ENCODE data around the gene GYG2.

The GYG2 gene

DNA sequence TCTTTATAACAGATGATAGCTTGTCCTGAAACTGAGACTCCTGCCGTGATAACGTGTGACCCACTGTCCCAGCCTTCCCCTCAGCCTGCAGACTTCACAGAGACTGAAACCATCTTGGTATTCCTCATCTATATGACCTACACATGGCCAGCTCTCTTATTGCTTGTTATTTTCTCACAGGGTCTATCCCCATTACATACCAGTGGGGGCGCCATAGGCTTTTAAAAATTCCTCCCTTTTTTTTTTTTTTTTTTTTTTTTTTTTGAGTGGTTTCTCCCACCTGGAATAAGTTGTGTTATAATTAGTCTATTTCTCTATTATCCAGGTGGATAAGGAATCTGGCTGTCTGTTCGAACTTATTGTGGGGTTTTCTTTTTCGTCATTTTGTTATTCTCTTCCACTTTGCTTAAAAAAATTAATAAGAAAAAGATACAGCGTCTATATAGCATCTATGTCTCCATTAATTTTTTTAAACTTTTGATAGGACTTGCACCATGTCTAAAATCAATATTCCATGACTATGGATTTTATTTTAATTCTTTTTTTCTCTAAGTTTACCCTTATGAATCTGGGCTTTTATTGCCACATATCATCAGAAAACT is 47.2 kb downstream of the GYG2 start:
- no peak overlapping the region for H2AFZ ChIP-seq (ENCODE audit: low read depth, low read length, severe bottlenecking)
- no peak overlapping the region for H3K4me2 ChIP-seq (ENCODE audit: low read depth, low read length, poor library complexity, severe bottlenecking)
- H3K27ac ChIP-seq (ENCODE audit: low read depth, low read length), result no peak overlapping the region
- H3K36me3 ChIP-seq (ENCODE audit: low read length), result no peaks in the 10 kb centered on the region
- H3K9me2 ChIP-seq (replicated peaks; ENCODE audit: insufficient read depth, low read length), result no peaks in the 10 kb centered on the region
- no peaks in the 10 kb centered on the region for H4K20me1 ChIP-seq (ENCODE audit: low read depth, low read length)
- TF ChIP-seq, protein P1, sequence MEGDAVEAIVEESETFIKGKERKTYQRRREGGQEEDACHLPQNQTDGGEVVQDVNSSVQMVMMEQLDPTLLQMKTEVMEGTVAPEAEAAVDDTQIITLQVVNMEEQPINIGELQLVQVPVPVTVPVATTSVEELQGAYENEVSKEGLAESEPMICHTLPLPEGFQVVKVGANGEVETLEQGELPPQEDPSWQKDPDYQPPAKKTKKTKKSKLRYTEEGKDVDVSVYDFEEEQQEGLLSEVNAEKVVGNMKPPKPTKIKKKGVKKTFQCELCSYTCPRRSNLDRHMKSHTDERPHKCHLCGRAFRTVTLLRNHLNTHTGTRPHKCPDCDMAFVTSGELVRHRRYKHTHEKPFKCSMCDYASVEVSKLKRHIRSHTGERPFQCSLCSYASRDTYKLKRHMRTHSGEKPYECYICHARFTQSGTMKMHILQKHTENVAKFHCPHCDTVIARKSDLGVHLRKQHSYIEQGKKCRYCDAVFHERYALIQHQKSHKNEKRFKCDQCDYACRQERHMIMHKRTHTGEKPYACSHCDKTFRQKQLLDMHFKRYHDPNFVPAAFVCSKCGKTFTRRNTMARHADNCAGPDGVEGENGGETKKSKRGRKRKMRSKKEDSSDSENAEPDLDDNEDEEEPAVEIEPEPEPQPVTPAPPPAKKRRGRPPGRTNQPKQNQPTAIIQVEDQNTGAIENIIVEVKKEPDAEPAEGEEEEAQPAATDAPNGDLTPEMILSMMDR (IDR thresholded peaks at IDR 0.05; ENCODE audit: insufficient read depth, low read length, poor library complexity, severe bottlenecking), result no peak
- TF ChIP-seq EZH2phosphoT487 (conservative IDR thresholded peaks at IDR 0.05; ENCODE audit: low read length), result no peak
- no peaks in the 10 kb centered on the region for H3K79me2 ChIP-seq (ENCODE audit: insufficient read depth, low read length)
- H3K4me3 ChIP-seq (ENCODE audit: insufficient read depth, low read length, poor library complexity, severe bottlenecking), result no peak overlapping the region
- H3K27me3 ChIP-seq (ENCODE audit: low read length), result no peaks in the 10 kb centered on the region
- H3F3A ChIP-seq (ENCODE audit: insufficient read depth), result no peaks in the 10 kb centered on the region
- H3K9me3 ChIP-seq (ENCODE audit: insufficient read depth, low read length), result no peaks in the 10 kb centered on the region
- no peak overlapping the region for H3K9ac ChIP-seq (ENCODE audit: low read length)

DNA sequence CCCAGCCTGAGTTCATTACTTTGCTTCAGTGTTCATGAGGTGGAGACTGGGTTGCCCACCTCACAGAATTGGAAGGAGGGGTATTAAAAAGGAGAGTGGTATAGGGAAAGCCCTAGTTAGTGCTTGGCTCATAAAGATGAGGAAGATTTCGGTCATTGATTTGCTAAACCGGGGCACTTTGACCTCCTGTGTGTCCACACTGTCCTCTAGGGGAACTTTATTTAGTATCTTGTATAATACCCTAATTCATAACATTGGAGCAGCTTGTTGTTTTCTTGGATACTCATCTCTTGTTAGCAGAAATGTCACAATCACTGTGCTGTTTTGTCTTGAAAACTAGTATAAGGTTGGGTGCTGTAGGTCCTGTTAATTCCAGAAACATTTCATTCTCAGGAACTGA is 49.8 kb downstream of the GYG2 start:
- Histone ChIP-seq H3K27me3 (ENCODE audit: low read length) (no peaks in the 10 kb centered on the region), H2AFZ (ENCODE audit: low read depth, low read length, severe bottlenecking) (no peak overlapping the region), H3K4me2 (ENCODE audit: low read depth, low read length, poor library complexity, severe bottlenecking) (no peak overlapping the region), H4K20me1 (ENCODE audit: low read depth, low read length) (no peaks in the 10 kb centered on the region), H3K36me3 (ENCODE audit: low read length) (no peaks in the 10 kb centered on the region), H3K4me3 (ENCODE audit: insufficient read depth, low read length, poor library complexity, severe bottlenecking) (no peak overlapping the region), H3K9ac (ENCODE audit: low read length) (no peak overlapping the region), H3K27ac (ENCODE audit: low read depth, low read length) (no peak overlapping the region), H3K9me2 (replicated peaks; ENCODE audit: insufficient read depth, low read length) (no peaks in the 10 kb centered on the region), H3F3A (ENCODE audit: insufficient read depth) (no peaks in the 10 kb centered on the region), H3K79me2 (ENCODE audit: insufficient read depth, low read length) (no peaks in the 10 kb centered on the region), H3K9me3 (ENCODE audit: insufficient read depth, low read length) (no peaks in the 10 kb centered on the region)
- TF ChIP-seq, protein P1 (IDR thresholded peaks at IDR 0.05; ENCODE audit: insufficient read depth, low read length, poor library complexity, severe bottlenecking), result no peak
- TF ChIP-seq EZH2phosphoT487 (conservative IDR thresholded peaks at IDR 0.05; ENCODE audit: low read length), result no peak

DNA sequence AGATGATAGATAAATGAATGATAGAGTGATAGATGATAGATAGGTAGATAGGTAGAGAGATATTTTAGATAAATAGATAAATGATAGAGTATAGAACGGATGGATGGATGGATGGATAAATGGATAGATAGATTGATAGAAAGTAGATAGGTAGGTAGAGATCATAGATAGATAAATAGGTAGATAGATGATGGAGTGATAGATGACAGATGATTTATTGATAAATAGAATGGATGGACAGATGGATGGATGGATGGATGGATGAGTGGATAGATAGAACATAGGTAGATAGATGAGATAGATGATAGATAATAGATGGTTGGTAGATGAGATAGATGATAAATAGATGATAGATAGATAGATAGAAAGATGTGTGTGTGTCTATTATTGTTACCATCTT is 50.9 kb downstream of the GYG2 start:
- Histone ChIP-seq H3K4me2 (ENCODE audit: low read depth, low read length, poor library complexity, severe bottlenecking) (no peak overlapping the region), H3K4me3 (ENCODE audit: insufficient read depth, low read length, poor library complexity, severe bottlenecking) (no peak overlapping the region), H3K9ac (ENCODE audit: low read length) (no peak overlapping the region), H3F3A (ENCODE audit: insufficient read depth) (no peaks in the 10 kb centered on the region), H3K27ac (ENCODE audit: low read depth, low read length) (no peak overlapping the region), H3K79me2 (ENCODE audit: insufficient read depth, low read length) (no peaks in the 10 kb centered on the region), H3K9me2 (replicated peaks; ENCODE audit: insufficient read depth, low read length) (no peaks in the 10 kb centered on the region), H3K27me3 (ENCODE audit: low read length) (no peaks in the 10 kb centered on the region), H3K9me3 (ENCODE audit: insufficient read depth, low read length) (no peaks in the 10 kb centered on the region), H4K20me1 (ENCODE audit: low read depth, low read length) (no peaks in the 10 kb centered on the region), H3K36me3 (ENCODE audit: low read length) (no peaks in the 10 kb centered on the region), H2AFZ (ENCODE audit: low read depth, low read length, severe bottlenecking) (no peak overlapping the region)
- TF ChIP-seq, protein P1 (IDR thresholded peaks at IDR 0.05; ENCODE audit: insufficient read depth, low read length, poor library complexity, severe bottlenecking), result no peak
- TF ChIP-seq EZH2phosphoT487 (conservative IDR thresholded peaks at IDR 0.05; ENCODE audit: low read length), result no peak

All from SU-DHL-6 (cell line).